Glutamatergic neuron (in vitro differentiated cells): ENCODE measurements around the gene FKBP5. TPM values are rescaled to one million over a fixed set of nuclear protein-coding genes. Genes with fewer than 3 reads are reported as not detected.
A peak's percentile ranks its signal among the peaks of the same experiment; 100 is the strongest.

ENCODE experiments used
- DNase-seq: peaks from one replicate; pipeline ENCODE4 v3.0.0; 2022
- H3K27ac Mint-ChIP-seq: one replicate; pipeline ENCODE4 v1.8.0; 2020; ENCODE audit warnings: mild to moderate bottlenecking, mixed read lengths, inconsistent platforms; ENCODE audit not compliant: unreplicated experiment
- H3K27me3 Mint-ChIP-seq: one replicate; pipeline ENCODE4 v1.8.0; 2020; ENCODE audit warnings: mild to moderate bottlenecking, moderate library complexity, mixed read lengths, inconsistent platforms; ENCODE audit not compliant: unreplicated experiment
- H3K36me3 Mint-ChIP-seq: one replicate; pipeline ENCODE4 v1.8.0; 2020; ENCODE audit warnings: mild to moderate bottlenecking, mixed read lengths, inconsistent platforms; ENCODE audit not compliant: unreplicated experiment
- H3K4me1 Mint-ChIP-seq: one replicate; pipeline ENCODE4 v1.8.0; 2020; ENCODE audit warnings: mild to moderate bottlenecking, low read depth, mixed read lengths, inconsistent platforms; ENCODE audit not compliant: unreplicated experiment
- H3K4me3 Mint-ChIP-seq: one replicate; pipeline ENCODE4 v1.8.0; 2020; ENCODE audit warnings: mild to moderate bottlenecking, mixed read lengths, inconsistent platforms; ENCODE audit not compliant: unreplicated experiment
- H3K9me3 Mint-ChIP-seq: one replicate; pipeline ENCODE4 v1.8.0; 2020; ENCODE audit warnings: mild to moderate bottlenecking, moderate library complexity, mixed read lengths, inconsistent platforms; ENCODE audit not compliant: unreplicated experiment
- total RNA-seq: library from RNA; stranded (reverse); fragmentation: NEBNext Ultra II Directional; extraction: Animal tissue kit (Norgen Biotek cat#: 25700); gene quantifications from one replicate; pipeline ENCODE4 v1.2.1, GENCODE V29; 2021; ENCODE audit not compliant: unreplicated experiment
- TF ChIP-seq, protein P1 (sequence below): fragments of 200-600 bp; sonication (generic); IDR thresholded peaks from one replicate; pipeline ENCODE4 v1.5.0; 2021; ENCODE audit not compliant: partially characterized antibody, unreplicated experiment

FKBP5 gene
- total RNA-seq, 1 donor from 2014 or later: 10.6 TPM

DNA sequence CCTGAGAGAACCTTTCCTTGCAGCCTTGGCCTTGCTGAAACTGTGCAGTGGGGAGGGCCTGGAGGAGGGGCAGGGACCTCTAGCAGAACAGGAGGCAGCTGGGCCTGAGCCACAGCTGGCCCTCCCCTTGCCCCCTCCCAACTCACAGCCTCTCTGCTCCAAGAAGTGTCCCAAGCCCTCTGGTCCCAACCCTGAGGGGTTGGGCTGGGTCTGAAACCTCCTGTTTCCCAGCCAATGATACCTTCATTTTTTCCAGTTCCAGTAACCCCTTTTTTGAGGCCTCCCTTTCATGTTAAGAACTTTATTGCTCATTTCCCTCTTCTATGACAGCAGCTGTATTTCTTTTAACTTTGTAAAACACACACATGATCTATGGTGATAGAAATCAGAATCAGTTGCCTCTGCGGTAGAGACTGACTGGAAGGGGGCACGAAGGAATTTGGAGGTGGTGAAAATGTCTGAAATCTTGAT is 30.2 kb upstream of the FKBP5 start:
- Mint-ChIP-seq H3K4me3 (peak overlapping the region; percentile 67), H3K27ac (peak overlapping the region; percentile 90), H3K4me1 (peaks cover 40% of the 10 kb centered on the region), H3K9me3 (peaks cover 2% of the 10 kb centered on the region), H3K36me3 (no peaks in the 10 kb centered on the region), H3K27me3 (peaks cover 2% of the 10 kb centered on the region)
- TF ChIP-seq, protein P1, sequence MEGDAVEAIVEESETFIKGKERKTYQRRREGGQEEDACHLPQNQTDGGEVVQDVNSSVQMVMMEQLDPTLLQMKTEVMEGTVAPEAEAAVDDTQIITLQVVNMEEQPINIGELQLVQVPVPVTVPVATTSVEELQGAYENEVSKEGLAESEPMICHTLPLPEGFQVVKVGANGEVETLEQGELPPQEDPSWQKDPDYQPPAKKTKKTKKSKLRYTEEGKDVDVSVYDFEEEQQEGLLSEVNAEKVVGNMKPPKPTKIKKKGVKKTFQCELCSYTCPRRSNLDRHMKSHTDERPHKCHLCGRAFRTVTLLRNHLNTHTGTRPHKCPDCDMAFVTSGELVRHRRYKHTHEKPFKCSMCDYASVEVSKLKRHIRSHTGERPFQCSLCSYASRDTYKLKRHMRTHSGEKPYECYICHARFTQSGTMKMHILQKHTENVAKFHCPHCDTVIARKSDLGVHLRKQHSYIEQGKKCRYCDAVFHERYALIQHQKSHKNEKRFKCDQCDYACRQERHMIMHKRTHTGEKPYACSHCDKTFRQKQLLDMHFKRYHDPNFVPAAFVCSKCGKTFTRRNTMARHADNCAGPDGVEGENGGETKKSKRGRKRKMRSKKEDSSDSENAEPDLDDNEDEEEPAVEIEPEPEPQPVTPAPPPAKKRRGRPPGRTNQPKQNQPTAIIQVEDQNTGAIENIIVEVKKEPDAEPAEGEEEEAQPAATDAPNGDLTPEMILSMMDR: no peak
- no peak for DNase-seq

DNA sequence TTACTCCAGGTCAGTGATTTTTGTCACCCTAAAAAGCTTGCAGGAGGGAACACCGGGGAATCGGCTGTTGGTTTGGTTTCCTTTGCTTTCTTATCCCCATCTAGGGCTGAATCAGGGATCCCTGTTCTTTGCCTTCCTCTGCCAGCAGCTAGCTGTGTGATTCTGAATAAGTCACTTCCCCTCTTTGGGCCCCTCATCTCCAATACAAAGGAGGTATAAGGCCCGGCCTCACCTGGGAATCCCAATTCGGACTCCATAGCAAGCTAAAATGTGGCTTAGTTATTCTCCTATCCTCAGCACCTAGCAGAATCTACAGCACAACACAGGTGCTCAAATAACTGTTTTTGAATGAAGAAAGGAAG is 29.6 kb upstream of the FKBP5 start:
- H3K27me3 Mint-ChIP-seq: peaks cover 2% of the 10 kb centered on the region
- TF ChIP-seq, protein P1: no peak
- H3K9me3 Mint-ChIP-seq: peaks cover under 1% of the 10 kb centered on the region
- peak overlapping the region; percentile 90 for H3K27ac Mint-ChIP-seq
- DNase-seq: no peak
- peaks cover 43% of the 10 kb centered on the region for H3K4me1 Mint-ChIP-seq
- H3K36me3 Mint-ChIP-seq: no peaks in the 10 kb centered on the region
- no peak overlapping the region for H3K4me3 Mint-ChIP-seq

DNA sequence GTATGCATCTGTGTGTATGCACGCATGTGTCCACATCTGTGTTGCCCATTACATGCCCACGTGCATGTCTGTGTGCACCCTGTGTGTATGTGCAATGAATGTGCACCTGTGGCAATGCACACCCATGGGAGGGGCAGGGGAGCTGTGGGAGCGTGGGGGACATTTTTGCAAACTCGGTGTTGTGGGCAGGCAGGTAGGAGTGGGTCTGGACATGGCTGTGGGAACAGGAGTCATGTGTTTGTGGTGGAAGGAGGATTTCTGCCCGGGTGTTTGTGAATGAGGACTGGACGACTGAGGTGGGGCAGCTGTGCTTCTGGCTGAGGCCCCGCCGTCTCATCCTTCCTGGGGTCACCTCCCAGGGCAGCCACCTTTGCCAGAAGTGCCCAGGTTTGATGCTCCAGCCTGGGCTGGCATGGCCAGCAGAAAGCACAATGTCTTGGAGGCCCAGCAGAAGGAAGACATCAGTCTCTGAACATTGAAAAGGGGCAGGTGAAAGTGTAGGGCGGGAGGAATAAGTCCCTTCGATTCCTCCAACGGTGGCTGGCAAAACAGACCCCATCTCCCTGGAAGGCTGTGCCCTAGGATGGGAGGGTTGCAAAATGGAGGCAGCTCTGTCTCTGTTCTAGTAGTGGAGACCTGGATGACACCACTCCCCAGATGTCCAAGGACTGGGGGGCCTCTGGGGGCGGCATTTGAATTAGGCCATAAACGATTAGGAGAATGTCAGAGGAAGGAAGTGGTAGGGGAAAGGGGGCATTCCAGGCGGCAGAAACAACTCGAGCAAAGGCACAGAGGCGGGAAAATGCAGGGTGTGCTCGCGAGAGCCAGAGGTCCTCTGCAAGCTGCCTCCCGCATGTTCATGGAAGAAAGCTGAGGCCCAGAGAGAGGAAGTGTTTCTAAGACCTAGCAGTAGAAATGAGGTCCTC is 29.0 kb upstream of the FKBP5 start:
- no peaks in the 10 kb centered on the region for H3K9me3 Mint-ChIP-seq
- DNase-seq: no peak
- TF ChIP-seq, protein P1: no peak
- peaks cover 2% of the 10 kb centered on the region for H3K27me3 Mint-ChIP-seq
- H3K27ac Mint-ChIP-seq: peak overlapping the region; percentile 38
- H3K4me3 Mint-ChIP-seq: no peak overlapping the region
- no peaks in the 10 kb centered on the region for H3K36me3 Mint-ChIP-seq
- peaks cover 43% of the 10 kb centered on the region for H3K4me1 Mint-ChIP-seq

DNA sequence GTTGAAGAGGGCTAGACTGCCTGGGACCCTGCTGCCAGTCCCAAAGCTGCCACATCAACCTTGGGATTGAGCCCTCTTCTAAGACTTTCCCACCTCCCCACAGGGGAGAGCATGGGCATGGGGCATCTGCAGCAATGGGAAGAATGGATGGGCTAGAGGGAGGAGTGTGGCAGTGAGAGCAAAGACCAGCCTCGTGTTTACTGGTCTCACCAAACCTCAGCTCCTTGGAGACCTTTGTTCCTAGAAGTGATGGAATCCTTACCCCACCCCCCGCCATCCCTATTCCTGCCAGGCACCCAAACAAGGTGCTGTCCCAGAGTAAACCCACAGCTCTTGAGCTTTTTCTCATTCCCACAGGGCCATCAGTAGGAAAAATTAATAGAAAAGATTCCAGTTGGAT is 28.1 kb upstream of the FKBP5 start:
- Mint-ChIP-seq H3K4me1 (peaks cover 35% of the 10 kb centered on the region), H3K27me3 (peaks cover 2% of the 10 kb centered on the region), H3K4me3 (no peak overlapping the region), H3K27ac (no peak overlapping the region), H3K36me3 (no peaks in the 10 kb centered on the region), H3K9me3 (no peaks in the 10 kb centered on the region)
- TF ChIP-seq, protein P1: no peak
- no peak for DNase-seq
